Fibroblast of pulmonary artery (primary cell): Measurements from ENCODE around the gene TRAPPC14.
A peak's percentile ranks its signal among the peaks of the same experiment; 100 is the strongest.
"Not testable (repeated sequence)": the region's sequence is repeated elsewhere in the genome, so short reads cannot be mapped to it uniquely, and the experiment has no call there.

Source experiments
- DNase-seq: peaks from one replicate; pipeline ENCODE4 v3.0.0-alpha.2; 2010; ENCODE audit warnings: low read depth
- H3K4me3 ChIP-seq: replicated peaks from 2 replicates; pipeline ENCODE4 v1.5.1; 2011; ENCODE audit warnings: low read depth, mild to moderate bottlenecking, control low read depth, low read length, moderate library complexity
- TF ChIP-seq, protein P1 (sequence below): IDR thresholded peaks from 2 replicates; pipeline ENCODE4 v1.5.1; 2011; ENCODE audit warnings: mild to moderate bottlenecking, control low read depth, low read length, inconsistent platforms; ENCODE audit errors: missing control alignments

Gene TRAPPC14

DNA sequence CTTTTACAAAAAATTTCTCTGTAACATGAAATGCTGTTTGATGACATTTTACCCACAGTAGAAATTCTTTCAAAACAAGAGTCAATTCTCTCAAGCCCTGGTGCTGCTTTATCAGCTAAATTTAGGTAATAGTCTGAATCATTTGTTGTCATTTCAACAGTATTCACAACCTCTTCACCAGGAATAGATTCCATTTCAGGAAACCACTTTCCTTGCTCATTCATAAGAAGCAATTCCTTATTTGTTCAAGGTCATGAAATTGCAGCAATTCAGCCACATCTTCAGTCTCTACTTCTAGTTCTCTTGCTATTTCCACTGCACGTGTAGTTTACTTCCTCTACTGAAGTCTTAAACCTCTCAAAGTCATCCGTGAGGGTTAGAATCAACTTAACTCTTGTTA, 33.3 kb upstream of the TRAPPC14 start:
- peak; percentile 73 for DNase-seq
- TF ChIP-seq, protein P1, sequence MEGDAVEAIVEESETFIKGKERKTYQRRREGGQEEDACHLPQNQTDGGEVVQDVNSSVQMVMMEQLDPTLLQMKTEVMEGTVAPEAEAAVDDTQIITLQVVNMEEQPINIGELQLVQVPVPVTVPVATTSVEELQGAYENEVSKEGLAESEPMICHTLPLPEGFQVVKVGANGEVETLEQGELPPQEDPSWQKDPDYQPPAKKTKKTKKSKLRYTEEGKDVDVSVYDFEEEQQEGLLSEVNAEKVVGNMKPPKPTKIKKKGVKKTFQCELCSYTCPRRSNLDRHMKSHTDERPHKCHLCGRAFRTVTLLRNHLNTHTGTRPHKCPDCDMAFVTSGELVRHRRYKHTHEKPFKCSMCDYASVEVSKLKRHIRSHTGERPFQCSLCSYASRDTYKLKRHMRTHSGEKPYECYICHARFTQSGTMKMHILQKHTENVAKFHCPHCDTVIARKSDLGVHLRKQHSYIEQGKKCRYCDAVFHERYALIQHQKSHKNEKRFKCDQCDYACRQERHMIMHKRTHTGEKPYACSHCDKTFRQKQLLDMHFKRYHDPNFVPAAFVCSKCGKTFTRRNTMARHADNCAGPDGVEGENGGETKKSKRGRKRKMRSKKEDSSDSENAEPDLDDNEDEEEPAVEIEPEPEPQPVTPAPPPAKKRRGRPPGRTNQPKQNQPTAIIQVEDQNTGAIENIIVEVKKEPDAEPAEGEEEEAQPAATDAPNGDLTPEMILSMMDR, result no peak
- no peak overlapping the region for H3K4me3 ChIP-seq

DNA sequence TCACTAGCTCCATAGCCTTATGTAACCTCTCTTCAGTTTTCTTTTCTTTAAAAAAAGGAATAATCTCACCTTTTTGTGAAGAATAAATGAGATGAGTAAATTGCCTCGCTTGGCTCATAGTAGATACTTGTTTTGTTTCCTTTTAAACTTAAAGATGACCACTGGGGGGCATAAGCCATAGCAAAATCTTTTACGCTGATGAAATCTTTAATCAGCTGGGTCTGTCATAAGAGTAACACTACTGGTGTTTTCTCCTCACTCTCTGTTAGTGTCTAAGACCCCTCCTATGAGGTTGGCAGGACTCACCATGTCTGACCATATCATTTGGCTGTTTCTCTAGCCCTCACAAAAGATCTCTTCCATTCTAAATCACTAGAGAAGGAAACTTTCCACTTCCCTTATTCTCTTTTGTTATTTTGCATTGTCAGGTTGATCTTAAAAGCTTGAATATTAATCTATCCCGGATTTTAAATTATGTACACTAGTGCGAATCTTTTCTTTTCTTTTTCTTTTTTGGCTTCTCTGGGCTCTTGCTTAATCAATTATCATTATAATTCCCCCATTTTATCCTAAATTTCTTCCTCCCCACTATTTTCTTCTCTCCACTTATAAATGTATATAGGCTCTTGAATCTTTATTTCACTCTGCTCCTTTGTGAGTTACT, 31.7 kb upstream of the TRAPPC14 start:
- peak; percentile 63 for DNase-seq
- TF ChIP-seq, protein P1, result peak; percentile 46
- H3K4me3 ChIP-seq, result no peak overlapping the region

DNA sequence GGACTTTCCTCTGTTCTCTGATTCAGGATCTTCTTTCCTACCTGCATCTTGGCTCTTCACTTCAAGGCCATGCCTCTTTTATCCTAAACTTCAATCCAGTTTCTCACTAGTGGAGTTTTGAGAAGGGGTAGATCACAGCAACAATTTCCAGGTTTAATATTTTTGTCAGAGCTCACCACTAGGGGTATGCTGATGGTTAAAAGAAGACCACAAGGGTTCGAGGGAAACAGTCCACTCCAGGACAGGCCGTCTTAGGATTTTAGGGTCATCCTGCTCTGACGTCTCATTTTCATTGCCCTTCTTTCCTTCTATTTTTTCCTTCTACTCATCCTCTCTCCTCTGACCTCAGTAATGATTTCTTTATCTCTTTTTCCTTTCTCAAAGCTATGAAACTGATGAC, 30.5 kb upstream of the TRAPPC14 start:
- no peak overlapping the region for H3K4me3 ChIP-seq
- TF ChIP-seq, protein P1, result no peak
- DNase-seq, result no peak

DNA sequence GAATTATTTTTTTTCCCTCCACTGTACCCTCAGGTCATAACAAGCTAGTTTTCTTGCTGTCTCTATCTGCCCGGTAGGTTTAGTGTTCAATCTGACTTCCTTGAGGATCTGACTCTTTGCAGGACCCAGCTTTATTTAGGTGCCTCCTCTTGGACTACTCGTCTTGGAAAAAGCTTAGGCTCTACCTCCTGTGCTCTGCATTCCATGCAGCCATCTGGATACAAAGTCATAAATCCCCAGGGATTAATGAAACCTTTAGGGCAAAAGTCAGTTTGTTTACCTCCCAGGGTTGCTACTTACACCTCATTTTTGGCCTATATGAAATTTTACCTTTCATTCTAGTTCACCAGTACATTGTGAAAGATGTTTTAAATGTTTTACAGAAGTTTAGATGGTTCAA, 27.2 kb upstream of the TRAPPC14 start:
- DNase-seq, result no peak
- TF ChIP-seq, protein P1, result no peak
- H3K4me3 ChIP-seq, result no peak overlapping the region

DNA sequence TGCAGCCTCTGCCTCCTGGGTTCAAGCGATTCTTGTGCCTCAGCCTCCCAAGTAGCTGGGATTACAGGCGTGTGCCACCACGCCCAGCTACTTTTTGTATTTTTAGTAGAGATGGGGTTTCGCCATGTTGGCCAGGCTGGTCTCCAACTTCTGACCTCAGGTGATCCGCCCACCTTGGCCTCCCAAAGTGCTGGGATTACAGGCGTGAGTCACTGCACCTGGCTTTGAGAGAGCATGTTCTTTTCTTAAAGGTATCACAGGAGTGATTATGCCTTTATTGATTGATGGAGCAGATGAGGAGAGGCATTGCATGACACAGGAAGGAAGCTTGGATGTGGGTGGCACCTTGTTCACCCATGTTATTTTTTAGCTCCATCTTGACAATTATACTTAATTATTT, 24.6 kb upstream of the TRAPPC14 start:
- not testable (repeated sequence) for DNase-seq, H3K4me3 ChIP-seq

DNA sequence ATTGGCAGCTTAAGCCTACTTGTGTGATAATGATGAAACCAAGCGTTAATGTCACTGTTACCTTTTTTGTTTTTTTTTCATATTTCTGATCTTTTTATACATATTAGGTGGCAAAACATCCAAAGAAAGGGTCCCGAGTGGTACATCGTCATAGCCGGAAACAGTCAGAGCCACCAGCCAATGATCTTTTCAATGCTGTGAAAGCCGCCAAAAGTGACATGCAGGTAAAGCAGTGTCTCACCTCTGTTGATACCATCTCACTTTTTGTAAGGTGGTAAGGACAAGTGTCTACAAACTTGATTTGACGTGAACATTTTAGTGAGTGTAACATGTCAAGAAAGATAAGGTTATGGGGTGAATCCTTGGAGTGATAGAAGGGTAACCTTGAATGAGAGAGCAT, 24.1 kb upstream of the TRAPPC14 start:
- DNase-seq, H3K4me3 ChIP-seq: not testable (repeated sequence)

DNA sequence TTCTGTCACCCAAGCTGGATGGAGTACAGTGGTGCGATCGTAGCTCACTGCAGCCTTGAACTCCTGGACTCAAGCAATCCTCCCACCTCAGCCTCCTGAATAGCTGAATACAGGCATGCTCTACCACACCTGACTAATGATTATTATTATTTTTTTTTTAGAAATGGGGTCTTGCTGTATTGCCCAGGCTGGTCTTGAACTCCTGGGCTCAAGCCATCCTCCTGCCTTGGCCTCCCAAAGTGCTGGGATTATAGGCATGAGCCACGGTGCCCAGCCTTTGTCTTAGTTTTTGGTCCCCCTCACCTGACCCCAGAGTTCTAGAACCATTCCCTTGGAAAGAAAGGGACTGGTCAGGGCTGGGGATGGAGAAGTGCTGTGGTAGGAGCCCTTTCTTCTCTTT, 21.6 kb upstream of the TRAPPC14 start:
- not testable (repeated sequence) for DNase-seq

DNA sequence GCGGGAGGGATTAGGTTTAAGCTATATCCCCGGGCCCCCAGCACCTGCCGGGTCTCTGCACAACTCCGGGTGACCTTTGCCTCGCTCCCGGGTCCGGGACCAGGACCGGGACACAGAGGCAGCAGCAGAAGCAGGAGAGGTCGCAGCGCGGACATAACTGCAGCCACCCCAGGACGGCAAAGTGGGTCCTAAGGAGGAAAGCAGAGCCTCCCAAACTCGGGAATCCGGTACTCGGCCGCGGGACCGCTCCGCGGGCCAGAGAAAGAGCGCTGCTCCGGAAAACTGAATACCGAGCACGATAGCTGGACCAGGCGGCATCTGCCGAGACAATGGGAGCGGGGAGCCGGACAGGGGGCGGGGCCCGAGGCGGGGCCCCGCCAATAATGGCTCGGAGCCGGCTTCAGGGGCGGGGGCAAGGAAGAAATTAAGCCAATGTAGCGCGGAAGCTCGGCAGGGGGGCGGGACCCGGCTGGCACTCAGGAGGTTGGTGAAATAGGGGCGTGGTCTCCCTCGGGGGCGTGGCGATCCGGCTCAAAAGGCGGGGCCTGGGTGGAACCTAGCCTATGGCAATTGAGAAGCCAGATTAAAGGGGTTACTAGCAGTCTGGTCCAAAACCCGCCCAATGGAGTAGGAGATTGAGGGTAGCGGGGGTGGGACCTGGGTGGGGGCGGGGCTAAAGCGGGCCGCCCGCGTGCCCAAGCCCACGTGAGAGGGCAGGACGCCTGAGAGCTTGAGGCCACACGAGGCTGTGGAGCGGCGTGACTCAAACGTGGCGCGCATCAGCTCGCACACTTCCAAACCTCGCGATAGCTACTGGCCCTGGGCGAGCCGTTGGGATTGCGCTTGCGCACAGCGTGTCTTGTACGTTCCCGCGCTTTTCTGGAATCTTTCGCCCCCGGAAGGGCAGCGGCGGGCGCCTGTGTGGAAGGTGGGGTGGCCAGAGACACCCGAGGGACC, 18.8 kb upstream of the TRAPPC14 start, which contains the start of the genes GPC2 and STAG3:
GPC2 (minus strand) TSS at position 337 of the 957 bp plus-strand sequence; CDS start at position 155, 182 bp downstream.
STAG3 (plus strand) TSS at position 874 of the 957 bp plus-strand sequence. CDS start 2,639 bp downstream, outside the sequence.
- H3K4me3 ChIP-seq, result peak within 1 kb of the TSS; percentile 79
- peak; percentile 97 for DNase-seq
- TF ChIP-seq, protein P1, result no peak

More for the DNA sequence above, 21.6 kb upstream of the TRAPPC14 start:
- H3K4me3 ChIP-seq, result not testable (repeated sequence)
